DOHH2 (cell line): Measurements from ENCODE around the gene DCTN2.

Source experiments
- CTCF ChIP-seq: fragments of 200-600 bp; sonication (generic); IDR thresholded peaks from one replicate; pipeline ENCODE4 v1.5.1; 2014; ENCODE audit warnings: antibody characterized with exemption, mild to moderate bottlenecking, low read depth, low read length; ENCODE audit not compliant: poor library complexity, severe bottlenecking
- EZH2phosphoT487 ChIP-seq: fragments of 200-600 bp; sonication (generic); IDR thresholded peaks from 2 replicates; pipeline ENCODE4 v1.6.1; 2017; ENCODE audit warnings: borderline replicate concordance, mild to moderate bottlenecking, antibody characterized with exemption, low read length, moderate library complexity, mixed read lengths

- TF ChIP-seq CTCF (no peak), EZH2phosphoT487 (no peak)
Measured at GRCh38 chr12:57530396-57531142, 16.4 kb downstream of the DCTN2 start.
